Stromal cell of bone marrow (primary cell): ENCODE measurements around the gene ATG2A.

Source experiments
- DNase-seq: peaks from one replicate; pipeline ENCODE4 v3.0.0-alpha.2; 2012; ENCODE audit warnings: low read depth

The ATG2A gene

GRCh38 chr11:64885367-64886286 lies 31.4 kb downstream of the ATG2A start:
- DNase-seq, result no peak

GRCh38 chr11:64884019-64884418 lies 33.0 kb downstream of the ATG2A start:
- DNase-seq, result no peak

- no peak for DNase-seq
These were observed 33.4 kb downstream of the ATG2A start for GRCh38 chr11:64883575-64883974.

GRCh38 chr11:64882243-64882642 lies 34.8 kb downstream of the ATG2A start:
- no peak for DNase-seq

GRCh38 chr11:64881476-64881875 lies 35.5 kb downstream of the ATG2A start:
- DNase-seq, result no peak

- no peak for DNase-seq
These were observed 36.6 kb downstream of the ATG2A start for GRCh38 chr11:64880240-64881001.

- DNase-seq, result no peak
These were observed 37.6 kb downstream of the ATG2A start for GRCh38 chr11:64879244-64879900.

GRCh38 chr11:64878494-64879243 lies 38.3 kb downstream of the ATG2A start, which contains the start of gene EHD1:
Gene EHD1, minus strand, starts transcription at chr11:64878621. Its CDS starts 157 bp downstream, at chr11:64878464.
- DNase-seq, result peak; percentile 93

GRCh38 chr11:64878223-64878493 lies 38.9 kb downstream of the ATG2A start:
- no peak for DNase-seq

GRCh38 chr11:64877390-64878222 lies 39.4 kb downstream of the ATG2A start:
- no peak for DNase-seq

- no peak for DNase-seq
These were observed 40.1 kb downstream of the ATG2A start for GRCh38 chr11:64876835-64877341.

GRCh38 chr11:64876229-64876750 lies 40.7 kb downstream of the ATG2A start:
- DNase-seq, result no peak

- DNase-seq, result no peak
These were observed 41.4 kb downstream of the ATG2A start for GRCh38 chr11:64875369-64876228.

- no peak for DNase-seq
These were observed 42.4 kb downstream of the ATG2A start for GRCh38 chr11:64874308-64875240.

GRCh38 chr11:64872790-64873488 lies 44.1 kb downstream of the ATG2A start:
- DNase-seq, result no peak

GRCh38 chr11:64871492-64871891 lies 45.5 kb downstream of the ATG2A start:
- DNase-seq, result no peak

GRCh38 chr11:64870893-64871466 lies 46.0 kb downstream of the ATG2A start:
- no peak for DNase-seq
